SK-N-MC (cell line): ENCODE results near the gene GPM6B.

Source experiments
- EZH2 ChIP-seq: fragments of 200-600 bp; sonication (generic); IDR thresholded peaks from one replicate; pipeline ENCODE4 v1.6.1; 2017; ENCODE audit warnings: antibody characterized with exemption
- FOXP2 ChIP-seq: optimal IDR thresholded peaks from 2 replicates; pipeline ENCODE3; 2011; ENCODE audit warnings: mild to moderate bottlenecking, moderate library complexity; ENCODE audit not compliant: insufficient read depth; ENCODE audit errors: extremely low read length, control extremely low read depth
- POLR2AphosphoS5 ChIP-seq: IDR thresholded peaks from 2 replicates; pipeline ENCODE4 v1.6.1; 2012; ENCODE audit warnings: mild to moderate bottlenecking, low read depth, low read length, borderline replicate concordance

DNA sequence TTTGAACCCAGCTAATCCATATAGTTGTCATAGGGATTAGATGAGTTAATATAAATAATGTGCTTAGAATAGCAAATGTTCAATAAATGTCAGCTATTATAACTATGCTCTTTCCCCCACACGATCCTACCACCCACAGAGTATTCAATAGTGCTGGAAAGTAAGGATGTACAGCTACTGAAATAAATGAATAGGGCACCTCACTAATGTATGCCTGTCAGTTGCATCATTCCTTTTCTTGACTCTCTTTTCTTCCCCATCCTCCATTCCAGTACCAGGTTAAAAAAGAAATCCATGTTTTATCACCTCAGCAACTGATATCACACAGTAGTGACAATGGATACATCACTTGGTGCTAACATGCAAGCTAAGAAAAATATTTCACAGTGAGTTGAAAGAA, 42.8 kb upstream of the GPM6B start:
- no peak for TF ChIP-seq POLR2AphosphoS5
- TF ChIP-seq EZH2 = no peak
- TF ChIP-seq FOXP2 = no peak
